Stimulated activated CD8-positive, alpha-beta memory T cell treated with anti-CD3 and anti-CD28 coated beads, Interleukin-7, amount 100 ng/mL, for 1 hour (primary cell): ENCODE results near the gene PPP3R1.
A peak's percentile ranks its signal among the peaks of the same experiment; 100 is the strongest.
"Not testable (repeated sequence)": the region's sequence is repeated elsewhere in the genome, so short reads cannot be mapped to it uniquely, and the experiment has no call there.

ENCODE experiments used
- DNase-seq, 2 donors: peaks; one replicate each; pipeline ENCODE4 v3.0.0-alpha.2; 2020; ENCODE audit warnings: low read depth in 2 of 2

Gene PPP3R1

DNA sequence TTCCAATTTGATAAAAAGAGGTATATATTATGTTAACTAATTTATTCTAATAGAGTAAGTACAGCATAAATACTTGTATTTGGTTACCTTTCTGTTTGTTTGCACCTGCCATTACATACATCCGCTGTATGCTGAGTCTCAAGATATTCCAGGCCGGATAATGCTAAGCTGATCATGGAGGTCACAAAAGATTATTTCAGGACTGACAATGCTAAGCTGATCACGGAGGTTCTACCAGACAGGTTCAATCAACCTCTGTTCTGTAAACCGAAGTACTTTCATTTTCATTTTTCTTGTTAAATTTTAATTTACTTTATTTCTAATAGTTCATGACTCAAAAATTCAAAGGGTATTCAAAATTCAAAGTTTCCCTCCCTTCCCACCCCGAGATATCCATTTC, 63.5 kb downstream of the PPP3R1 start:
- DNase-seq: no peak

DNA sequence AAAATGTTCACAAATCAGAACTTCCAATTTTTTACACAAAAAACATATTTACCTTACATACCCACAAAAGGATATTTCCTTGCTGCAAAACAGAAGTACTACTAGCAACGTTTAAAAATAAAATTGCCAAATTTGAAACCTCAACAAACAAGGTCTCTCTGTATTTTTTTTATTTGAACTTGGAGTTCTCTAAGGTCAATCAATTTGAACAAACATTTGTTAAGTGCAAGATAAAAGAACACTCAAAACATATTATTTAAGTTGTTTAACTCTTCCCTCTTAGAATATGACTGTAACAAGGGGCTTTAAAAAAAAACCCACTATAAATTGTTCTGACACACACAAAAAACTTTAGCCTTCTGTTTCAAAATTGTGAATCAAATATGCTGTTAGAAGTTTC, 65.0 kb downstream of the PPP3R1 start:
- DNase-seq: no peak

DNA sequence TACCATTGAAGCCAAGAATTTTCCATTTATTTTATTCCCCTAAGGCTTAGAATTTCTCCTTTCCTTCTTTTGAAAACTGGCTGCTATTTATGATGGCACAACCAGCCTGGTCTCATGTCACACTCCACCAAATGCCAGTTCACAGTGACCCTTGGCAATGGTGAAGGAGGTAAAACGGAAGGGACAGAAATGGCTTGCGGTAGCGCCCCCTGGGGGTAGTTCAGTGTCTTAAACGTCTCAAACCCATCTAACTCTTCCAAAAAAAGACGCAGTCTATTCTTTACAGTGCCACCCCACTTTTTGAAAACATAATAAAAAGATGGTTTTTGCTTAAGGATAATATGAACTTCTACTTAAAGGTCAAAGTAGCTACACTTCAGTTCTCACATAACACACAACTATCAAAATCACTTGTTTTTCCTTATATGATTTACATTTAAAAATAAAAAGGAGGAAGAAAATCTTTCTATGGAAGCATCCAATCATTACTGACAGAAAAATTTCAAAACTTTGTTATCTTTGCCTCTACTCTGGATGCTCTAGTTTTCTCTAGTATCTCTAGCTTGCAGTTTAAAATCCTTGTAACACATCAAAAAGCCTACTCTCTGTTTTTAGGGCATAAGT, 66.7 kb downstream of the PPP3R1 start:
- DNase-seq: peak in 1 of 2 donors; percentile 26

DNA sequence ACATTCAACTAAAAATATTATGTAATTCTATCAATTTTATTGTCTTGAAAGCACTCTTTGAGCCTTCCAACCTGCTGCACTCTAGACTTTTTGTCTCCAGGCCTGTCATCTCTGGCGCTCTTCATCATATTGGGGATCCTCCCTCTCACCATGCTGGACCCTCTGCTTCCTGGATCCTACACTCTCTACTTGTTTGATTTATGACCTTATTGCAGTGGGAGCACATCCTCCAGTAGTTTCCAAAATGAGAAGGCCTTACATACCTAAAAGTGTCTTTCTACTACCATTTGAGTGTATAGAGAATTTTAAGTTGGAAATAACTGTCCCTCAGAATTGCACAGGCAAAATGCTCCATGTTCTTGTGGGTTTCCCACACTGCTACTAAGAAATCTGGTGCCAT, 69.4 kb downstream of the PPP3R1 start:
- DNase-seq: no peak

DNA sequence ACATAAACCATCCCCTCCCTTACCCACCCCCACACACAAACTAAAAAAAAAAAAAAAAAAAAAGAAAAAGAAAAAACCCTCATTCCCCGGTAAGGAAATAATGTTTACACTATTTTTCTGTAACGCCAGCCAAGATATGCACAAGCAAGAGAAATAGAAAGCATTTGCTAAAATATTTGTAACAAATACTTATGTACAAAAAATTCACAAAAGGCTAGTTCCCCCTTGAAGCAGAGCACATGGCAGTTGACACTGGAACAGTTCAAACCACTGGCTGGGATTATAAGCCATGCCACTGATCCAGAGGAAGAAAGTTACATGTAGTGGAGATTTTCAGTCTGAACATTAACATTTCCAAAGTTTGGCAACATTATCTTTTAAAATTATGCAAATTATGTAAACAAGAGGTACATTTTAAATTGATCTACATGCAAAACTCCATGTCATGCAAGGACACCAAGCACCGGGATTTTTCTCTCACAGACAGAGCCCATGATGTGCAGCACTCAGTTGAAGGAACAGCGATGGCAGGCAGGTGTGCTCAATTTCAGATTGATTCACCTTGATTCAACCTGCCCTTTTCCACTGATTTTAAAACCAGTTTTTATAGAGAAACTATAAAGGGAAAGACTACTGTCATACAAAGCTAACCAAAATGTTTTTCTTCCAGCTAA, 73.2 kb downstream of the PPP3R1 start:
- no peak for DNase-seq

DNA sequence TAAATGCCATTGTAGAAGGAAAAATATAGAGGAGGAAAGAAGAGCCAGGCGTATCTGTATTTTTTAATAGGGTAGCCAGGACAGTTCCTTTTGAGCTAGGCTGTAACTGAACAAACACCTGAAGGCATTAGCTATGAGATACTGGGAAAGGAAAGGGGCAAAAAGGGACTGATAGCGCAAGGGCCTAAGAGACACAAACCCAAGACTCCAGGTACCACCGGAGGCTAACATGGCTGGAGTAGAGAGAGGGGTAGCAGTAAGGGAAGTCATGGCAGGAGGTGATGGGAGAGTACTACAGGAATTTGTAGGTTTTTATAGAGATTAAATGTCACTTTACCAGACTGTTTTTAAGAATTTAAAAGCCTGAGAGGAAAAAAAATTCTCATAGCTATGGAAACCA, 73.9 kb downstream of the PPP3R1 start:
- no peak for DNase-seq

DNA sequence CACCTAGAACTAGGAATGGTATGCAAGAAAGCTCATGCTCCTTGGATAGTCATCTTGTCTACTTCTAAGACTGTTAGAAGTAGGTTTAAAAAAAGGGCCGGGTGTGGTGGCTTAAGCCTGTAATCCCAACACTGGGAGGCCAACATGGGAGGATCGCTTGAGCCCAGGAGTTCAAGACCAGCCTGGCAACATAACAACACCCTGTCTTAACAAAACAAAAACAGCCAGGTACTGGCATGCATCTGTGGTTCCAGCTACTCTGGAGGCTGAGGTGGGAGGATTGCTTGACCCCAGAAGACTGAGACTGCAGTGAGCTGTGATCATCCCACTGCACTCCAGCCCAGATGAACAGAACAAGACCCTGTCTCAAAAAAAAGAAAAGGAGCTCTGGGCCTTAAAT, 74.8 kb downstream of the PPP3R1 start:
- no peak for DNase-seq

DNA sequence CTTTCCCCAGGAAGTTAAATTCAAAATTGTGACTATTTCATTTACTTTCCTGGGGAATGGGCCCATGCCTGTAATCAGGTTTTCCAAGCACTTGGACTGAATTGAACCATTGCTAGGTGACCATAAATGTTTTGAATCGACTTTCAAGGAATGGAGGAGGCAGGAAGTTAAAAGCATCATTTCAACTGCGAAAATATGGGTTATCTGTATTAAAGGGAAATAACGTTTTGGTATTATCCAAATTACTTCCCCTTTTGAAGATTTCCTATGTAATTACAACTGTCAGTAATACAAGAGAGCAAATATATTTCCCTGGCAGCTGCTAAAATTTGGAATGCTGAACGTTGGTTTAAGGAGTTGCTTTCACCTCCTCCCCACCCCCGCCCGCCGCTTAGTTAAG, 75.7 kb downstream of the PPP3R1 start:
- DNase-seq: no peak

DNA sequence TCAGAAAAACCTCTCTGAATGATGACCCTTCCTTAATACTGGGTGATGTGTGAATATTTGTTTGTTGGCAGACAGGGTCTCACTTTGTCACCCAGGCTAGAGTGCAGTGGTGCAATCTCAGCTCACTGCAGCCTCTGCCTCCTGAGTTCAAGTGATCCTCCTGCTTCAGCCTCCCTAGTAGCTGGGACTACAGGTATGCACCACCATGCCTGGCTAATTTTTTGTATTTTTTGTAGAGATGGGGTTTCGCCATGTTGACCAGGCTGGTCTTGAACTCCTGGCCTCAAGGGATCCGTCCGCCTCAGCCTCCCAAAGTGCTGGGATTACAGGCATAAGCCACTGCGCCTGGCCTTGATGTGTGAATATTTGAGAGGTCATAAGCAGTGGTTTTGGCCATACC, 77.1 kb downstream of the PPP3R1 start:
- DNase-seq: not testable (repeated sequence)

DNA sequence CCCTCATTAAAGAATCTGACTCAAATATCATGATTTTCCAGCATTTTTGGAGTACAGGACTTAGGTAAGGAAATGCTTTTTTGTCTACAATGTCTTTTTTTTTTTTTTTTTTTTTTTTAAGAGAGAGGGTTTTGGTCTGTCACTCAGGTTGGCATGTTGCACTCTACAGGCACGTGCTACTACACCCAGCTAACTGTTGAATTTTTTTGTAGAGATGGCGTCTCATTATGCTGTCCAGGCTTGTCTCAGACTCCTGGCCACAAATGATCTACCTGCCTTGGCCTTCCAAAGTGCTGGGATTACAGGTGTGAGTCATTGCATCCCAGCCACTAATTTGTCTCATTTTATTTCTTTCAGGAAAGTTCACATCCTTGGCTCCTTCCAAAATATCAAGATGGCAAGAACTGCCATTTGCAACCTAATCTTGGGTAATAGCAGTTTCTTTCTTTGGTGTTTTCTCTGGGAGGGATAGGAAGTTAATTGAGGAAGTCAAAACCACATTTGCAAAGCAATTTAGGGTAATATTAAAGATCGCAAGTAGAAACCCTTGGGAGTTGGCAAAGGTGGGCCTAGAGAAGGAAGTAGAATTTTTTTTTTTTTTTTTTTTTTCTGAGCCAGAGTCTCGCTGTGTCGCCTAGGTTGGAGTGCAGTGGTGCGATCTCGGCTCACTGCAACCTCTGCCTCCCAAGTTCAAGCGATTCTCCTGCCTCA, 79.2 kb downstream of the PPP3R1 start:
- no peak for DNase-seq

DNA sequence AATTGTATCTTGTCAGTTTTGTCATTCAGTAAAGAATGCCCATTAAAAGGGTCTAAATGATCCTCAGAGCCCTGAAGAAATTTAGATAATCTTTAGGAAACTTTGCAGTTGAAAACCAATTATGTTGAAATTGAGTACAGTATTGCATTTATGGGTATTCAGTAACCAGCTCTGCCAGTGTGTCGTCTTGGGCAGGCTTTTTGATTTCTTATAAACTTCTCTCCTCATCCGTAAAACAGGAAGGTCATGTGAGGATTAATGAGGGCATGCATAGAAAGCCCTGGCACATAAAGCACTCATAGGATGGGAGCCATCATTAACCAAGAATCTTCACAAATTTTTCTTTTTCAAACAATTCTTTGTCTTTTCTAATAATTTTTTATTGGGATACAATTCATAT, 79.8 kb downstream of the PPP3R1 start:
- DNase-seq: no peak

DNA sequence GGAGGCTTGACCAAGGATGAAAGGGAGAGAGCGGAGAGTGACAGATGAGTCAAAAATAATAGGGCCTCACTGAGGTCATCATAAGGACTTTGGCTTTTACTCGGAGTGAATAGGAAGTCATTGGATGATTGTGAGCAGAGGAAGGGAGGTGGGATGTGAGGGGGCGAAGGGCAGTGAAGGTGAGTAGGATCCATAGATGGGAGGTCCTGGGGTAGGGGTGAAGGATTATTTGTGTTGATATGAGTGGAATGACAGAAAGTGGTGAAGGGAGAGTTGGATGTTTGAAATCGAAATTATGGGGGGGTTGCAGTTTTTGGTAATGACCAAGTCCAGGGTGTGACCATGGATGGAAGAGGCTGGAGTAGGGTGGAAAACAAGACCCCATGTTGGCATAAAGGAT, 80.6 kb downstream of the PPP3R1 start:
- DNase-seq: no peak

DNA sequence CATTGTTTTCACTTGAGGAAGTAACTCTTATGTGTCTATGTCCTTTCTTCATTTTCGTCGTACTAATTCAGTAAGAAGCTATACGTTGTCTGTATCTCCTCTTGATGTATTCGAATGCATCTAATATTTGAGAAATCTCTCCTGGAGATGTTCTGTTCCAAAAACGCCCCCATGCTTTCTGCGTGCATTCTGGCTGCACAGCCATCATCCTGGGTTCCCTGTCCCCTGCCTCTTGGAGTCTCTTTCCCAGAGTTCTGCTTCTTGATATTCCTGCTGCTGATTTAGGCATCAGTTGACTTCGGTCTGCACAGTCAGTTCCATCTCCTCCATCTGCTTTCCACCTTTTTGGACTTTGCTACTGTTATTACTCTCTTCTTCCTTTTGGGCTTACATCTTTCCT, 81.2 kb downstream of the PPP3R1 start:
- no peak for DNase-seq

DNA sequence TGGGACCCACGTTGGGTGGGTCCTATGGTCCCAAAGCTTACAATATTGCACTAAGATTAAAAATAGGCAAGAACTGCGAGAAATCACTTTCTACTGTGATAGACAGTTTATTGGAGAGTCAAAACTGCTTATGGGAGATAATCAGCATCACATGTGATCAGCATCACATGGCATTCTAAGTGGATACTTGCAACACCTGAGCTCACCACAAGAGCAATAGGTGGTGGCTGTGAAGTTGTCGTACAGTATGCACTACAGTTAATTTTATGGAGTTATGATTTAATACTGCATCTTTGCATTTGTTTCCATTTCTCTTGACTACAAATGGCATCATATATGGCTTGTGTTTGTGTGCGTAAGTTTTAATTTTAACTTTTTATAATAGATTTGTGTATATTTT, 83.0 kb downstream of the PPP3R1 start:
- no peak for DNase-seq

DNA sequence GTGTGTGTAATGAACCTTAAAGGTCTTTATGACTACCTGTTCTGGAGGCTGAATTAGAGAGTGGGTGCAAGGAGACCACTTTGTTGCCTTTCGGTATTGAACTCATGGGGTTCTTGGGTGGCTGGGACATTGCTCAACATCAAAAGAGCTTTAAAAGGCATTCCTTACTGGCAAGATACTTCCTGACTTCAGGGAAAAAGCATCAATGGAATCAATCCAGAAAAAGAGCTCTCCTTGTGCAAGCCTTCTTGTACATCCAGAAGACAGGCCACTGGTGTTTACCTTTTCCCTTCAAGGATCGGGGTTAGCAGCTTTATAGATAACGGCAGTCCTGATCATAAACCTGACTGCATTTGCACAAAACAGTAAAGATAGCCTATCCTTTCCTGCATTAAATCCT, 85.1 kb downstream of the PPP3R1 start:
- no peak for DNase-seq

DNA sequence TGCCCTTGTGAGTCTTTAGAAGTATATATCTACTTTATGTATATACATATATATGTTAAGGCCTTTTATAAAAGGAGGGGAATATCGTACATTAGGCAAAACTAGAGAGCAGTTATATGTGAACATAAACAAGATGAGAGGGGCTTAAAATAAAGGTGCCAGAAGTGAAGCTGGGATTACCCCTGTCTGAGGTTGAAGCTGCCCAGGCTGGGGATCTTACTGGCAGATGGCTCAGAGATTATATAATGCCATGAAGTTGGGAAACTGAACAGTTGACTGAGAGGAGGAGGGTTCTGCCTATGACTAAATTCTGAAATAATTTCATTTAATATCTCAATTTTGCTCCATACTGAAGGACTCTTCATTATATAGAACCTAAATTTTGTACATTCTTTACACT, 88.7 kb downstream of the PPP3R1 start:
- DNase-seq: no peak

DNA sequence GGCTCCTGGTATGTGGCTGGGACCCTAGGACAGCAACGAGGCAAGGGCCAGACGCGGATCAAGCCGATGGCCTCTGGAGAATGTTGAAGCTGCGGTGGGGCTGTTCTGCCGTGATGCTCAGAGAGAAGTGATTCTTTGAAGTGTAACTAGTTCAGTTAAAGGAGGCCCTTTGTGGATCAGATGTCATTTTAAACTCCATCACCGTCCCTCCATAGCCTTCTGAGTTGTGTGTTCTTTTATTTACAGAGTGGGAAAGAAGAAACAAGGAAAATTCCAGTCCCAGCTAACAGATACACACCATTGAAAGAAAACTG, 94.2 kb downstream of the PPP3R1 start:
- DNase-seq: no peak

DNA sequence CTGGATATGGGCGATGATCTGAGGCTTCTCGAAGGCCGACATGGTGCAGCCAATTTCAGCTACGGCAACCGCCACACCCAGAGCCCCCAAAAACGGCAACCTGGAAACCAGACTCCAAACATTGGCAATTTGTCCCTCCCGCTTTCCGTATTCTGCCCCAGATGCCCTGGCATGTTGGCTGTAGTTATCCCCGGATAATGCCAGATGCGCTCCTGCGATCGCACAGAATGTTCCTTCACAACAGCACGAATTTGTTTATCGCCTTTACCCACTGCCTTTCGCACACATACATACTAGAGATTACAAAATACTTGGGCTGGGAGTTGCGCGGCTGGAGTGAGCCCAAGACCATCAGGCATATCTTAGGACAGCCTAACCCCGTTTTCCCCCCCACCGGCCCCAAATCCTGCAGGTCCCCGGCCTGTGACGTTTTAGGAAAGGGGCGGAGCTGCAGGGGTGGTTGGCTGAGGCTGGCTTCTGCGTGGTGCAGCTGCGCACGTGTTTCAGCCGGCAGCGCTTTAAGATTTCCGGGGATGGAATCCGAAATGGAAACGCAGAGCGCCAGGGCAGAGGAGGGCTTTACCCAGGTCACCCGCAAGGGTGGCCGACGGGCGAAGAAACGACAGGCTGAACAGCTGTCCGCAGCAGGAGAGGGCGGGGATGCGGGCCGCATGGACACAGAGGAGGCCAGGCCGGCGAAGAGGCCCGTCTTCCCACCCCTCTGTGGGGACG, 94.8 kb downstream of the PPP3R1 start, which contains the start of gene PNO1:
Gene PNO1 (plus strand): TSS at position 487 of the 732 bp plus-strand sequence. CDS start 47 bp downstream, at position 534.
- DNase-seq: peak; percentile 96

DNA sequence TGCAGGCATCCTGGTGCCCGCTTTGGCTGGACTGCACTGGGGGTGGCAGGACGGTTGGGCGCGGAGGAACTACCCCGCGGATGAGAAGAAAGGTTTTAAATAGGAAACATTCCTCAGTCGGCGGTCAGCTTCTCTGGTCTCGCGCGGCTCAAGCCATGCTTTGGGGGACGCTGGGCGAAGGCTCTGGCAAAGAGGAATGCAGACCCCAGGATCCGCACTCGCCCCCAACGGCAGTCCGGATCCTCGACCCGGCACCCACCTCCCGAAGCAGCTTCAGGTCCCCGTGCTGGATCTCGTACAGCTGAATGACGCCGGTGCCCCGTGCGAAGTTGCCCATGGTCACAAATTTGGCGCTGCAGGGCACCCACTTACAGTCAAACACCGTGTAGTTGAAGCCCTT, 95.3 kb downstream of the PPP3R1 start:
- DNase-seq: no peak

DNA sequence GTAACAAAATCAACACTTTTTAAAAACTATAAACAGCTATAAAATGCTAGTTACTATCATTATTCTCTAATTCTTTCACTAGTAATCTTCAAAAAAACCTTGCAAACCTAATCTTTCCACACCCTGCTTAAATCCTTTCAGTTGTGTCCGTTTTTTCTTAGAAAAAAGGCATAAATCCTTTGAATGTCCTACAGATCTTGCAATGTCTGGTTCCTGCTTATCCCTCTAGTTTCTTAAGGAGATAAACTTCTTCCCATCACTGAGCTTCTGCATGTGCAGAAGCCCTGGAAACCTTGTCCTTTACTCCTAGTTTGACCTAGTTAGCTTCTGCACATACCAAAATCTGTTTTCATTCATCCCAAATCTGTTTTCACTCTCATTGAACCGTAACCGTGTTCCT, 95.9 kb downstream of the PPP3R1 start:
- no peak for DNase-seq

DNA sequence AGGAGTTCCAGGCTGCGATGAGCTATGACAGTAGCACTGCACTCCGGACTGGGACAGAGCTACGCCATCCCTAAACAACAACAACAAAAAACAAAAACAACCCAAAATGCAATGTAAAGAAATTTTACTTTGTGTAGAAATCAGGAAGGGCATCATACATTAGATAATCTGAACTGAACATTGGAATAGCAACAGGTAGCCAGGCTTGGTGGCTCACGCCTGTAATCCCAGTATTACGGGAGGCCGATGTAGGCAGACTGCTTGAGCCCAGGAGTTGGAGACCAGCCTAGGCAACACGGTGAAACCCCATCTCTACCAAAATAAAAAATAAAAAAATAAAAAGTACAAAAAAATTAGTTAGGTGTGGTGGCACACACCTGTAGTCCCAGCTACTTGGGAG, 96.7 kb downstream of the PPP3R1 start:
- no peak for DNase-seq

DNA sequence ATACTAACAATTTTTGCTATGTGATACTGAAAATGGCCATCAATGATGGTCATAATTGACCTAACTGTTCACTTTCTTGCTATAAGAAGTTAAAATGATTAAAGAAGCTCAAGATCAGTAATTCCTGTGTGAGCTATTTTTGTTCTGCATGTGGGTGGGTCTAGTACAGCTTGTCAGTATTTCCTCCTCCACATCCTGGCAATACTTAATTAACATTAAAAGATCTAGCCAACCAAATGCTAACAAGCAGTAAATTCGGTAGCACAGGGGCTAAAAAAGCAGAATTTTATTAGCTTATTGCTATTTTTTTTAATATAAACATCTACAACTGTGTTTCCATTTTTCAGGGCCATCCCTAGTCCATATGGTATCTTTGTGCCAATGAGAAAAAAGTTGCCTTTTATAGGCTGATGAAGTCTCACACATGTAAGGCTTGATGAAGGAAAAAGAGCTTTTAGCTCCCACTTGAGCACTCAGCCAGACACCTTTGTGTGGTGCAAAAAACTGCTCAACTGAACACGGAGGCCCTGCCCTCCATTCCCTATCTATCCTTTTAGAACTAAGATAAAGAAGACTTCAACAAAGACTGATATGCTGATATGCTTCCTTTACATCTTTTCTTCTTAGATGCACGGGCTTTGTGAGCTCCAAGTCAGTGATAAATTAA, 99.5 kb downstream of the PPP3R1 start:
- DNase-seq: no peak
